Esophagus squamous epithelium (tissue), 5 donors: ENCODE results near the gene PPP2R5A. TPM values are rescaled to one million over a fixed set of nuclear protein-coding genes. Genes with fewer than 3 reads are reported as not detected.
"Not testable (repeated sequence)": the region's sequence is repeated elsewhere in the genome, so short reads cannot be mapped to it uniquely, and the experiment has no call there.

Experiments
- DNase-seq: peaks from one replicate; lab custom pipeline; 2025; lab: John Stamatoyannopoulos, UW
- H3K27ac ChIP-seq, 4 donors: fragments of 200-600 bp; sonication (generic); one replicate each; pipeline ENCODE4 v1.5.1; 2016 to 2019; ENCODE audit warnings: mild to moderate bottlenecking in 1 of 4
- H3K27me3 ChIP-seq, 4 donors: fragments of 200-600 bp; sonication (generic); 1 replicate in 3 of 4; 2 replicates in 1 of 4; pipeline versions ENCODE4 v1.5.1 to v1.6.0; 2017 to 2021; ENCODE audit warnings: antibody characterized with exemption in 1 of 4
- H3K36me3 ChIP-seq, 3 donors: fragments of 200-600 bp; sonication (generic); one replicate each; pipeline ENCODE4 v1.5.1; 2016 to 2019
- H3K4me1 ChIP-seq, 3 donors: fragments of 200-600 bp; sonication (generic); one replicate each; pipeline ENCODE4 v1.5.1; 2017 to 2019
- H3K4me3 ChIP-seq, 4 donors: fragments of 200-600 bp; sonication (generic); 1 replicate in 3 of 4; 2 replicates in 1 of 4; pipeline ENCODE4 v1.5.1; 2016 to 2019; ENCODE audit warnings: mild to moderate bottlenecking in 2 of 4, moderate library complexity in 1 of 4
- H3K9me3 ChIP-seq, 3 donors: fragments of 200-600 bp; sonication (generic); one replicate each; pipeline ENCODE4 v1.5.1; 2016 to 2019
- POLR2A ChIP-seq, 4 donors: fragments of 450-650 bp; IDR thresholded peaks; one replicate each; pipeline ENCODE4 v1.6.1; 2017; ENCODE audit warnings: antibody characterized with exemption in 4 of 4, mild to moderate bottlenecking in 4 of 4, moderate library complexity in 3 of 4
- WGBS, 2 donors: methylation state at CpG; one replicate each; pipeline ENCODE4 v1.1.5; 2018; 5-methylcytosine and 5-hydroxymethylcytosine counted together
- intact Hi-C: fragments of 100-400 bp; cut with DNase I; formaldehyde crosslinking; loops from one replicate; pipeline ENCODE4 v1.15.0; 2022
- total RNA-seq, 4 donors: library from RNA; depleted of rRNA; stranded (reverse); fragments of >200 nt; gene quantifications; one replicate each; pipeline ENCODE4 v1.1.0, GENCODE V29; 2016
- TF ChIP-seq, protein P1 (sequence below), 6 experiments: fragments of 450-650 bp in 4 of 6; fragments of 200-600 bp in 2 of 6; sonication (generic) in 2 of 6; IDR thresholded peaks; one replicate each; pipeline ENCODE4 v1.5.1; 2016 to 2019; ENCODE audit warnings: antibody characterized with exemption in 6 of 6, mild to moderate bottlenecking in 4 of 6, moderate library complexity in 4 of 6
- donor health status: DM: yes; HTN: yes; CAD: no.

The PPP2R5A gene
- total RNA-seq, 4 donors from 2014 or later = 57.5 to 78.8 (median 63.7) TPM

DNA sequence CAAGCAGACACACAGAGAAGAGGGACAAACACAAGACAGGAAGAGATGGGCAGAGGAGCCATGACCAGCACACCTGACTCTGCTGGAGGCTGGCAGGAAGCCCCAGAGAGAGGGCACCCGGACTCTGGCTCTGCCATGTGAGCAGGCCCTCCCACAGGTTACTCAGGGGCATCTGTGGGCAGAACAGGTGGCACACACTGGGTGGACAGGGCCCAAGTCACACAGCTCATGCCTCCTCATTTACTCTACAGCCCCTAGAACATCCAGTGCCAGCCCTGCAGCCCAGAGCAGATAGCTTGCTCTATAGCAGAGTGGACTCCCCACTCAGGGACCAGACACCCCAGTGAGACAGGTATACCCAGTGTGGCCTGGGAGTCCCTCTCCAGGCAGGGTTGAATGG is 100.8 kb downstream of the PPP2R5A start:
- no peak overlapping the region for H3K27ac ChIP-seq
- H3K27me3 ChIP-seq = no peaks in the 10 kb centered on the region
- WGBS, 2 donors = 40 to 77% methylated on average over 1 of the region's 1 CpG
- TF ChIP-seq, protein P1, sequence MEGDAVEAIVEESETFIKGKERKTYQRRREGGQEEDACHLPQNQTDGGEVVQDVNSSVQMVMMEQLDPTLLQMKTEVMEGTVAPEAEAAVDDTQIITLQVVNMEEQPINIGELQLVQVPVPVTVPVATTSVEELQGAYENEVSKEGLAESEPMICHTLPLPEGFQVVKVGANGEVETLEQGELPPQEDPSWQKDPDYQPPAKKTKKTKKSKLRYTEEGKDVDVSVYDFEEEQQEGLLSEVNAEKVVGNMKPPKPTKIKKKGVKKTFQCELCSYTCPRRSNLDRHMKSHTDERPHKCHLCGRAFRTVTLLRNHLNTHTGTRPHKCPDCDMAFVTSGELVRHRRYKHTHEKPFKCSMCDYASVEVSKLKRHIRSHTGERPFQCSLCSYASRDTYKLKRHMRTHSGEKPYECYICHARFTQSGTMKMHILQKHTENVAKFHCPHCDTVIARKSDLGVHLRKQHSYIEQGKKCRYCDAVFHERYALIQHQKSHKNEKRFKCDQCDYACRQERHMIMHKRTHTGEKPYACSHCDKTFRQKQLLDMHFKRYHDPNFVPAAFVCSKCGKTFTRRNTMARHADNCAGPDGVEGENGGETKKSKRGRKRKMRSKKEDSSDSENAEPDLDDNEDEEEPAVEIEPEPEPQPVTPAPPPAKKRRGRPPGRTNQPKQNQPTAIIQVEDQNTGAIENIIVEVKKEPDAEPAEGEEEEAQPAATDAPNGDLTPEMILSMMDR (IDR thresholded peaks at IDR 0.05) = no peak
- TF ChIP-seq POLR2A (IDR thresholded peaks at IDR 0.05) = no peak
- no peak for DNase-seq
- no peaks in the 10 kb centered on the region for H3K4me1 ChIP-seq
- H3K36me3 ChIP-seq = peaks cover 10 to 47% (median 11%) of the 10 kb centered on the region in 3 donors
- no peak overlapping the region for H3K4me3 ChIP-seq
- H3K9me3 ChIP-seq = peaks cover 0 to 11% (median 8%) of the 10 kb centered on the region in 3 donors
- intact Hi-C loops = no loop called here

DNA sequence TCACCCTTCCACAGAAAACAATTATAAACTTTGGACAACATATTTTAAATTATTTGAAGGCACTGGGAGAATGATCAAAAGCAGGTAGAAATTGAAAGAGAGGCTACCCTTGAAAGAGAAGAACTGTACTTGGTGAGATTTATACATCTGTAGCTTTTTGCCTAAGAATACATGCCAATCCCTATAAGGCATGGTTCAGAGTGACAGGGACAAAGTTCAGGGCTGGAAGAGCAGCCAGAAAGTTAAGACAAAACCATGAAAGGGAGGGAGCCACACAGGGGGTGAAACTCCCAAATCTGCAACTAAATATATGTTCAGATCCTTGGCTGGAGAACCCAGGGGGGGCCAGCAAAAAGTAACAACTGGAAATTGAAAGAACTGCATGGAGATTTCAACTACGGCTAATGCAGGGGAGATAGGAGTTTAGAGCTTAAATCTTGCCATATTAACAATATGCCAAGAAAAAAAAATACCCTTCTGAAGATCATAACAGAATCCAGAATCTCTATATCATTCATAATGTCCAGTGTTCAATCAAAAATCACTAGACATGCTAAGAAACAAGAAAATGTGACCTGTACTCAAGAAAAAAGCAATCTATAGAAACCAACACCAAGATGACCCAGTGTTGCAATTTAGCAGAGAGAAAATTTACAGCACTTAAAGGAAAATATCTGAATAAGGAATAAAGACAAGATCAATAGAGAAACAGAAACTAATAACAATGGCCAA is 103.9 kb downstream of the PPP2R5A start:
- no peak for DNase-seq
- Histone ChIP-seq H3K4me1 (no peaks in the 10 kb centered on the region), H3K27me3 (no peaks in the 10 kb centered on the region), H3K4me3 (no peak overlapping the region), H3K9me3 (peaks cover 0 to 12% (median 8%) of the 10 kb centered on the region in 3 donors), H3K27ac (no peak overlapping the region), H3K36me3 (peaks cover 10 to 31% (median 11%) of the 10 kb centered on the region in 3 donors)
- TF ChIP-seq, protein P1 (IDR thresholded peaks at IDR 0.05) = no peak
- no peak for TF ChIP-seq POLR2A (IDR thresholded peaks at IDR 0.05)
- 85 to 92% methylated on average over 1 of the region's 1 CpG for WGBS, 2 donors
- intact Hi-C loops = no loop called here

DNA sequence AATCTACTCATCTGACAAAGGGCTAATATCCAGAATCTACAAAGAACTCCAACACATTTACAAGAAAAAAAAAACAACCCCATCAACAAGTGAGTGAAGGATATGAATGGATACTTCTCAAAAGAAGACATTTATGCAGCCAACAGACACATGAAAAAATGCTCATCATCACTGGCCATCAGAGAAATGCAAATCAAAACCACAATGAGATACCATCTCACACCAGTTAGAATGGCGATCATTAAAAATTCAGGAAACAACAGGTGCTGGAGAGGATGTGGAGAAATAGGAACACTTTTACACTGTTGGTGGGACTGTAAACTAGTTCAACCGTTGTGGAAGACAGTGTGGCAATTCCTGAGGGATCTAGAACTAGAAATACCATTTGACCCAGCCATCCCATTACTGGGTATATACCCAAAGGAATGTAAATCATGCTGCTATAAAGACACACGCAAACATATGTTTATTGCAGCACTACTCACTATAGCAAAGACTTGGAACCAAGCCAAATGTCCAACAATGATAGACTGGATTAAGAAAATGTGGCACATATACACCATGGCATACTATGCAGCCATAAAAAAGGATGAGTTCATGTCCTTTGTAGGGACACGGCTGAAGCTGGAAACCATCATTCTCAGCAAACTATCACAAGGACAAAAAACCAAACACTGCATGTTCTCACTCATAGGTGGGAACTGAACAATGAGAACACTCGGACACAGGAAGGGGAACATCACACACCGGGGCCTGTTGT is 110.6 kb downstream of the PPP2R5A start:
- WGBS, 2 donors = 88 to 90% methylated on average over 6 of the region's 6 CpGs
- H3K9me3 ChIP-seq = peaks cover 0 to 12% (median 6%) of the 10 kb centered on the region in 3 donors
- H3K36me3 ChIP-seq, H3K27me3 ChIP-seq, H3K27ac ChIP-seq, DNase-seq, H3K4me3 ChIP-seq, intact Hi-C loops, H3K4me1 ChIP-seq: not testable (repeated sequence)

DNA sequence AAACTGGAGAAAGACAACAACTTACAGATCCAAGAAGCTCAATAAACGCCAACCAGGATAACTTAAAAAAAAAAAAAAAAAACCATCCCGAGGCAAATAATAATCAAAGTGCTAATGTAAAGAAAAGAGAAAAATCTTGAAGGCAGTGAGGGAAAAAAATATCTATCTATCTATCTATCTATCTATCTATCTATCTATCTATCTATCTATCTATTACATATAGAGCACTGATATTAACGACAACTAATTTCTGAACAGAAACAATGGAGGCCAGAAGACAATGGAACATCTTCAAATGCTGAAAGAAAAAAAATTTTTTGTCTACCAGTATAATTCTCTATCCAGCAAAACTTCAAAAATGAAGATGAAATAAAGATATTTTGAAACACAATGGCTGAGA is 111.4 kb downstream of the PPP2R5A start:
- no peak for TF ChIP-seq POLR2A (IDR thresholded peaks at IDR 0.05)
- TF ChIP-seq, protein P1 (IDR thresholded peaks at IDR 0.05) = no peak
- 90 to 95% methylated on average over 3 of the region's 3 CpGs for WGBS, 2 donors
- DNase-seq = no peak
- H3K4me1 ChIP-seq = peaks cover 0 to 1% (median 0%) of the 10 kb centered on the region in 3 donors
- no peaks in the 10 kb centered on the region for H3K36me3 ChIP-seq
- intact Hi-C loops = no loop called here
- H3K4me3 ChIP-seq = no peak overlapping the region
- no peak overlapping the region for H3K27ac ChIP-seq
- no peaks in the 10 kb centered on the region for H3K27me3 ChIP-seq
- H3K9me3 ChIP-seq = peaks cover 0 to 9% (median 4%) of the 10 kb centered on the region in 3 donors

DNA sequence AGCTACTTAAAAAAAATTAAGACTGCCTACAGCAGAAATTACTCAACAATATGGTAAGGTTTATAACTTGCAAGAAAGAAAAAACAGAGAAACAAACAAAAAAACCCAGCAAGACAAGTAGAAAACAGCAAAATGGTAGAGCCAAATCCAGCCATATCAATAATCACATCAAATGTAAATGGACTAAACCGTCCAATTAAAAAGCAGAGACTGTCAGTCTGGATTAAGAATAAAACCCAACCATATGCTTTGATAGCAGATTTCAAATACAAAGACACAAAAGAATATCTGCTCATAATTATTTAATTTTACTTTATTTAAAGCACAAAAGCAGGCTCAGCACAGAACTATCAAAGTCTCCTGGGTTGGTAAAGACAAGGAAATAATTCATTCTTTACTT is 112.0 kb downstream of the PPP2R5A start:
- no peak for DNase-seq
- intact Hi-C loops = no loop called here
- H3K4me3 ChIP-seq = no peak overlapping the region
- TF ChIP-seq POLR2A (IDR thresholded peaks at IDR 0.05) = no peak
- TF ChIP-seq, protein P1 (IDR thresholded peaks at IDR 0.05) = no peak
- peaks cover 0 to 7% (median 0%) of the 10 kb centered on the region in 3 donors for H3K4me1 ChIP-seq
- H3K9me3 ChIP-seq = peaks cover 0 to 9% (median 4%) of the 10 kb centered on the region in 3 donors
- no peak overlapping the region for H3K27ac ChIP-seq
- H3K36me3 ChIP-seq = no peaks in the 10 kb centered on the region
- no peaks in the 10 kb centered on the region for H3K27me3 ChIP-seq
- WGBS, 2 donors = 89 to 93% methylated on average over 1 of the region's 1 CpG
